Measurements from ENCODE around the gene UVRAG.
"Not testable (repeated sequence)": the region's sequence is repeated elsewhere in the genome, so short reads cannot be mapped to it uniquely, and the experiment has no call there.

Gene UVRAG

GRCh38 chr11:76051937-76052336 is 236.9 kb downstream of the UVRAG start:
- no CpG with 5 or more reads among the region's 2 CpGs for WGBS (ENCODE audit: extremely low coverage, insufficient coverage, low lambda C conversion rate)
- no peaks in the 10 kb centered on the region for H3K27me3 ChIP-seq (ENCODE audit: insufficient read depth, low read length, poor library complexity)
- H3K36me3 ChIP-seq (ENCODE audit: control insufficient read depth, insufficient read depth, low read length) = no peaks in the 10 kb centered on the region
- no peak overlapping the region for H3K56ac ChIP-seq (ENCODE audit: low read length)
- no peak overlapping the region for H3K9ac ChIP-seq (ENCODE audit: low read length)
- no peak overlapping the region for H2BK120ac ChIP-seq (ENCODE audit: low read depth, low read length)
- H3K4me3 ChIP-seq (ENCODE audit: low read length) = no peak overlapping the region
- H2BK15ac ChIP-seq (replicated peaks; ENCODE audit: low read depth) = no peak overlapping the region
- H3K18ac ChIP-seq (ENCODE audit: low read length) = no peak overlapping the region
- no peak overlapping the region for H2AK5ac ChIP-seq (ENCODE audit: low read length)
- H3K23ac ChIP-seq (ENCODE audit: low read length) = no peak overlapping the region
- no peaks in the 10 kb centered on the region for H3K79me1 ChIP-seq (ENCODE audit: low read length)
- H3K4me2 ChIP-seq (ENCODE audit: low read length) = no peak overlapping the region
- no peak overlapping the region for H4K5ac ChIP-seq (ENCODE audit: low read length)
- no peak for DNase-seq
- H3K27ac ChIP-seq (ENCODE audit: low read depth, low read length) = no peak overlapping the region
- no peaks in the 10 kb centered on the region for H3K79me2 ChIP-seq (ENCODE audit: control insufficient read depth, insufficient read depth, low read length)
- no peak overlapping the region for H3K4ac ChIP-seq (ENCODE audit: low read depth, low read length)
- H4K8ac ChIP-seq (ENCODE audit: low read depth, low read length) = no peak overlapping the region
- no peaks in the 10 kb centered on the region for H3K4me1 ChIP-seq (ENCODE audit: control insufficient read depth, low read depth, low read length)
- H2BK5ac ChIP-seq (ENCODE audit: low read length) = no peak overlapping the region

- Histone ChIP-seq H3K27me3 (ENCODE audit: insufficient read depth, low read length, poor library complexity) (no peaks in the 10 kb centered on the region), H3K9ac (ENCODE audit: low read length) (no peak overlapping the region), H3K36me3 (ENCODE audit: control insufficient read depth, insufficient read depth, low read length) (no peaks in the 10 kb centered on the region), H3K4me3 (ENCODE audit: low read length) (no peak overlapping the region), H2BK120ac (ENCODE audit: low read depth, low read length) (no peak overlapping the region), H3K4ac (ENCODE audit: low read depth, low read length) (no peak overlapping the region), H2BK15ac (replicated peaks; ENCODE audit: low read depth) (no peak overlapping the region), H4K8ac (ENCODE audit: low read depth, low read length) (no peak overlapping the region), H4K5ac (ENCODE audit: low read length) (no peak overlapping the region), H3K27ac (ENCODE audit: low read depth, low read length) (no peak overlapping the region), H3K4me1 (ENCODE audit: control insufficient read depth, low read depth, low read length) (no peaks in the 10 kb centered on the region), H3K23ac (ENCODE audit: low read length) (no peak overlapping the region), H3K79me2 (ENCODE audit: control insufficient read depth, insufficient read depth, low read length) (no peaks in the 10 kb centered on the region), H3K18ac (ENCODE audit: low read length) (no peak overlapping the region), H3K79me1 (ENCODE audit: low read length) (no peaks in the 10 kb centered on the region), H3K56ac (ENCODE audit: low read length) (no peak overlapping the region), H2AK5ac (ENCODE audit: low read length) (no peak overlapping the region), H3K4me2 (ENCODE audit: low read length) (no peak overlapping the region), H2BK5ac (ENCODE audit: low read length) (no peak overlapping the region)
- peak; percentile 13 for DNase-seq
- WGBS (ENCODE audit: extremely low coverage, insufficient coverage, low lambda C conversion rate) = no CpG with 5 or more reads among the region's 3 CpGs
Observed at GRCh38 chr11:76054330-76054729, 239.3 kb downstream of the UVRAG start.

GRCh38 chr11:76056876-76057275 is 241.9 kb downstream of the UVRAG start:
- Histone ChIP-seq H2BK15ac (replicated peaks; ENCODE audit: low read depth) (no peak overlapping the region), H3K4me3 (ENCODE audit: low read length) (no peak overlapping the region), H2AK5ac (ENCODE audit: low read length) (no peak overlapping the region), H3K4ac (ENCODE audit: low read depth, low read length) (no peak overlapping the region), H3K79me2 (ENCODE audit: control insufficient read depth, insufficient read depth, low read length) (no peaks in the 10 kb centered on the region), H2BK120ac (ENCODE audit: low read depth, low read length) (no peak overlapping the region), H3K4me1 (ENCODE audit: control insufficient read depth, low read depth, low read length) (no peaks in the 10 kb centered on the region), H2BK5ac (ENCODE audit: low read length) (no peak overlapping the region), H4K5ac (ENCODE audit: low read length) (no peak overlapping the region), H3K79me1 (ENCODE audit: low read length) (no peaks in the 10 kb centered on the region), H3K18ac (ENCODE audit: low read length) (no peak overlapping the region), H3K23ac (ENCODE audit: low read length) (no peak overlapping the region), H4K8ac (ENCODE audit: low read depth, low read length) (no peak overlapping the region), H3K27ac (ENCODE audit: low read depth, low read length) (no peak overlapping the region), H3K36me3 (ENCODE audit: control insufficient read depth, insufficient read depth, low read length) (no peaks in the 10 kb centered on the region), H3K4me2 (ENCODE audit: low read length) (no peak overlapping the region), H3K56ac (ENCODE audit: low read length) (no peak overlapping the region), H3K27me3 (ENCODE audit: insufficient read depth, low read length, poor library complexity) (no peaks in the 10 kb centered on the region), H3K9ac (ENCODE audit: low read length) (no peak overlapping the region)
- no peak for DNase-seq
- WGBS (ENCODE audit: extremely low coverage, insufficient coverage, low lambda C conversion rate) = no CpG with 5 or more reads among the region's 1 CpG

- H4K8ac ChIP-seq (ENCODE audit: low read depth, low read length); H3K27ac ChIP-seq (ENCODE audit: low read depth, low read length); H3K4me1 ChIP-seq (ENCODE audit: control insufficient read depth, low read depth, low read length); H3K4me3 ChIP-seq (ENCODE audit: low read length); H4K5ac ChIP-seq (ENCODE audit: low read length); H3K79me2 ChIP-seq (ENCODE audit: control insufficient read depth, insufficient read depth, low read length); DNase-seq; H3K27me3 ChIP-seq (ENCODE audit: insufficient read depth, low read length, poor library complexity); H3K9ac ChIP-seq (ENCODE audit: low read length); H3K79me1 ChIP-seq (ENCODE audit: low read length); H3K23ac ChIP-seq (ENCODE audit: low read length); H2AK5ac ChIP-seq (ENCODE audit: low read length); H3K4me2 ChIP-seq (ENCODE audit: low read length); H2BK5ac ChIP-seq (ENCODE audit: low read length); H2BK15ac ChIP-seq (replicated peaks; ENCODE audit: low read depth); H3K36me3 ChIP-seq (ENCODE audit: control insufficient read depth, insufficient read depth, low read length); H3K56ac ChIP-seq (ENCODE audit: low read length); H3K18ac ChIP-seq (ENCODE audit: low read length); H3K4ac ChIP-seq (ENCODE audit: low read depth, low read length); H2BK120ac ChIP-seq (ENCODE audit: low read depth, low read length): not testable (repeated sequence)
- no CpG with 5 or more reads among the region's 35 CpGs for WGBS (ENCODE audit: extremely low coverage, insufficient coverage, low lambda C conversion rate)
Observed at GRCh38 chr11:76060475-76061036, 245.5 kb downstream of the UVRAG start.

- Histone ChIP-seq H3K23ac (ENCODE audit: low read length) (no peak overlapping the region), H3K4ac (ENCODE audit: low read depth, low read length) (no peak overlapping the region), H3K36me3 (ENCODE audit: control insufficient read depth, insufficient read depth, low read length) (no peaks in the 10 kb centered on the region), H3K27ac (ENCODE audit: low read depth, low read length) (no peak overlapping the region), H3K18ac (ENCODE audit: low read length) (no peak overlapping the region), H3K27me3 (ENCODE audit: insufficient read depth, low read length, poor library complexity) (no peaks in the 10 kb centered on the region), H4K5ac (ENCODE audit: low read length) (no peak overlapping the region), H3K4me2 (ENCODE audit: low read length) (no peak overlapping the region), H3K79me2 (ENCODE audit: control insufficient read depth, insufficient read depth, low read length) (no peaks in the 10 kb centered on the region), H3K4me3 (ENCODE audit: low read length) (no peak overlapping the region), H4K8ac (ENCODE audit: low read depth, low read length) (no peak overlapping the region), H3K79me1 (ENCODE audit: low read length) (no peaks in the 10 kb centered on the region), H2BK120ac (ENCODE audit: low read depth, low read length) (no peak overlapping the region), H2BK5ac (ENCODE audit: low read length) (no peak overlapping the region), H2AK5ac (ENCODE audit: low read length) (no peak overlapping the region), H3K4me1 (ENCODE audit: control insufficient read depth, low read depth, low read length) (no peaks in the 10 kb centered on the region), H2BK15ac (replicated peaks; ENCODE audit: low read depth) (no peak overlapping the region), H3K9ac (ENCODE audit: low read length) (no peak overlapping the region), H3K56ac (ENCODE audit: low read length) (no peak overlapping the region)
- 100% methylated on average over 1 of the region's 6 CpGs for WGBS (ENCODE audit: extremely low coverage, insufficient coverage, low lambda C conversion rate)
- DNase-seq = no peak
Observed at GRCh38 chr11:76062733-76063132, 247.7 kb downstream of the UVRAG start.

- Histone ChIP-seq H3K27ac (ENCODE audit: low read depth, low read length) (no peak overlapping the region), H3K18ac (ENCODE audit: low read length) (no peak overlapping the region), H4K5ac (ENCODE audit: low read length) (no peak overlapping the region), H4K8ac (ENCODE audit: low read depth, low read length) (no peak overlapping the region), H3K4me3 (ENCODE audit: low read length) (no peak overlapping the region), H3K4me1 (ENCODE audit: control insufficient read depth, low read depth, low read length) (no peaks in the 10 kb centered on the region), H2BK5ac (ENCODE audit: low read length) (no peak overlapping the region), H3K9ac (ENCODE audit: low read length) (no peak overlapping the region), H2AK5ac (ENCODE audit: low read length) (no peak overlapping the region), H3K23ac (ENCODE audit: low read length) (no peak overlapping the region), H2BK120ac (ENCODE audit: low read depth, low read length) (no peak overlapping the region), H3K4ac (ENCODE audit: low read depth, low read length) (no peak overlapping the region), H3K27me3 (ENCODE audit: insufficient read depth, low read length, poor library complexity) (no peaks in the 10 kb centered on the region), H3K79me1 (ENCODE audit: low read length) (no peaks in the 10 kb centered on the region), H3K79me2 (ENCODE audit: control insufficient read depth, insufficient read depth, low read length) (no peaks in the 10 kb centered on the region), H3K56ac (ENCODE audit: low read length) (no peak overlapping the region), H3K36me3 (ENCODE audit: control insufficient read depth, insufficient read depth, low read length) (no peaks in the 10 kb centered on the region), H2BK15ac (replicated peaks; ENCODE audit: low read depth) (no peak overlapping the region), H3K4me2 (ENCODE audit: low read length) (no peak overlapping the region)
- WGBS (ENCODE audit: extremely low coverage, insufficient coverage, low lambda C conversion rate) = no CpG with 5 or more reads among the region's 3 CpGs
- no peak for DNase-seq
Observed at GRCh38 chr11:76064192-76064591, 249.2 kb downstream of the UVRAG start.
